ENCODE results near the gene GNG5. TPM values are rescaled to one million over a fixed set of nuclear protein-coding genes. Genes with fewer than 3 reads are reported as not detected.
"Not testable (repeated sequence)": the region's sequence is repeated elsewhere in the genome, so short reads cannot be mapped to it uniquely, and the experiment has no call there.

Gene GNG5
- polyA plus RNA-seq, 1 donor from 2014 or later = 263 TPM

- Mint-ChIP-seq H3K27me3 (peaks cover 20% of the 10 kb centered on the region), H3K36me3 (no peaks in the 10 kb centered on the region), H3K9me3 (peaks cover 0 to 2% (median 1%) of the 10 kb centered on the region in 3 donors), H3K27ac (no peak overlapping the region), H3K4me1 (no peaks in the 10 kb centered on the region), H3K4me3 (no peak overlapping the region)
Measured at GRCh38 chr1:84462118-84462517, 44.3 kb downstream of the GNG5 start.

DNA sequence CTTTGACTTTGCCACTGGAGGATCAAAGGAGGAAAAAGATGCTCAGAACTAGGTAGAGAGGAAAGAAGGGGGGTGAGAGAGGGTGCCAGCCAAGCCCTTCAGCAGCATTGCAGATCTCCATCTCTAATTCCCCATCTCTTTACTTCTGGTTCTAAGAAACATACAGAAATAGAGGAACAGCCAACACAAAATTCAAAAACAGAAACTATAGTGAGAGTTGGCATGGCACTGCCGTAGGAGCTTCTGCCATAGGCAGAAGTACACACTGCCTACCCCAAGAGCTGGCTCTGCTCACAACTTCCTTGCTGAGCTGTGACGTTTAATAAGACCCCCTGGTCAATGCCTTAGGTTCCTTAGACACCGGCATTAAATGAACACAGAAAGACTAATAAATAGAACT lies 53.9 kb downstream of the GNG5 start:
- Mint-ChIP-seq H3K36me3 (no peaks in the 10 kb centered on the region), H3K27me3 (peaks cover 5% of the 10 kb centered on the region), H3K27ac (no peak overlapping the region), H3K9me3 (peaks cover 0 to 6% (median 0%) of the 10 kb centered on the region in 3 donors), H3K4me3 (no peak overlapping the region), H3K4me1 (no peaks in the 10 kb centered on the region)

DNA sequence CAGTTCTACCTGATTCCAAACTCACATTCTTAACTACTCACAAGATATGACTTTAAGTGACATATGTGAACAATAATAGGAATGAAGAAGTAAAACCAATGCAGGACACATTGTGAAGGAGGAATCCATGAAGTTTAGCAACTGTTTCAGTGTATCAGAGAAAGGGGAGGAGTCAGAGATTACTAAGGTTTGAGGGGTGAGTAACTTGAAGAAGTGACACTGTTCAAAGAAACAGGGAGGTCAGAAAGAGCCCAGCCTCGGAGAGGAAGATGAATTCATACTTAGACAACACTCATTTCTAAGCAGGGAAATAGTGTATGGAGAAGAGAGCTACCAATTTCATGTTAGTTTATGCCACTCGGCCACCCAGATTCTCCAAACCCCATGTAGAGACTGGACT lies 55.5 kb downstream of the GNG5 start:
- Mint-ChIP-seq H3K27ac (no peak overlapping the region), H3K9me3 (peaks cover 0 to 6% (median 0%) of the 10 kb centered on the region in 3 donors), H3K36me3 (peaks cover 2% of the 10 kb centered on the region), H3K4me3 (no peak overlapping the region), H3K27me3 (peaks cover 10% of the 10 kb centered on the region), H3K4me1 (no peaks in the 10 kb centered on the region)

DNA sequence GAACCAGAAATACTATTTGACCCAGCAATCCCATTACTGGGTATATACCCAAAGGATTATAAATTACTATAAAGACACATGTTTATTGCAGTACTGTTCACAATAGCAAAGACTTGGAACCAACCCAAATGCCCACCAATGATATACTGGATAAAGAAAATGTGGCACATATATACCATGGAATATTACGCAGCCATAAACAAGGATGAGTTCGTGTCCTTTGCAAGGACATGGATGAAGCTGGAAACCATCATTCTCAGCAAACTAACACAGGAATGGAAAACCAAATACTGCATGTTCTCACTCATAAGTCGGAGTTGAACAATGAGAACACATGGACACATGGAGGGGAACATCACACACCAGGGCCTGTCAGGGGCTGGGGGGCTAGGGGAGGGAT lies 57.7 kb downstream of the GNG5 start:
- not testable (repeated sequence) for H3K4me3 Mint-ChIP-seq, H3K4me1 Mint-ChIP-seq, H3K9me3 Mint-ChIP-seq, H3K36me3 Mint-ChIP-seq, H3K27ac Mint-ChIP-seq
- H3K27me3 Mint-ChIP-seq = peaks cover 13% of the 10 kb centered on the region

Other genes with a start within 250 kb of the GNG5 start
- gene SAMD13, start 204.9 kb downstream of the GNG5 start, polyA plus RNA-seq = not detected
- not detected for gene DNASE2B, start 108.1 kb downstream of the GNG5 start, polyA plus RNA-seq
- 55.2 TPM for gene RPF1, start 27.3 kb downstream of the GNG5 start, polyA plus RNA-seq
- 0.15 TPM for gene SPATA1, start 195 bp downstream of the GNG5 start, polyA plus RNA-seq
- 28.6 TPM for gene CTBS, start 67.9 kb upstream of the GNG5 start, polyA plus RNA-seq
- gene SSX2IP, start 183.9 kb upstream of the GNG5 start, polyA plus RNA-seq = 4.0 TPM

Measured in IgD-negative memory B cell (primary cell).